ENCODE results near the gene MAP7. TPM values are rescaled to one million over a fixed set of nuclear protein-coding genes. Genes with fewer than 3 reads are reported as not detected.

MAP7 gene
- total and polyA plus RNA-seq, 9 of the 15 experiments (the other 6 are each of a cell fraction or from before 2014, with no cell fraction given) = 0.76 to 7.7 (median 3.9) TPM

GRCh38 chr6:136550330-136551071 is at the start of gene MAP7 (continued):
- TF ChIP-seq ZNF830 (CRISPR knock-in tag; IDR thresholded peaks at IDR 0.05) = no peak
- TF ChIP-seq FOXM1 (IDR thresholded peaks at IDR 0.05; ENCODE audit: low read depth) = no peak
- peak; percentile 89; the same call in 1 of the 2 replicates for TF ChIP-seq FOXM1 (CRISPR knock-in tag; IDR thresholded peaks at IDR 0.05; ENCODE audit: low read depth)
- peak; percentile 21; the same call in 1 of the 2 replicates for TF ChIP-seq HDAC2 (IDR thresholded peaks at IDR 0.05)
- TF ChIP-seq EWSR1 (IDR thresholded peaks at IDR 0.05; ENCODE audit: borderline replicate concordance, low read depth, partially characterized antibody) = no peak
- TF ChIP-seq ARID4B (CRISPR knock-in tag; IDR thresholded peaks at IDR 0.05) = peak; percentile 93
- no peak for TF ChIP-seq ATF2 (CRISPR knock-in tag; IDR thresholded peaks at IDR 0.05)
- TF ChIP-seq GATA2 (CRISPR knock-in tag; IDR thresholded peaks at IDR 0.05) = no peak
